SH-SY5Y (cell line): ENCODE data around the gene NKIRAS1.

ENCODE experiments used
- GATA2 ChIP-seq: IDR thresholded peaks from 2 replicates; pipeline ENCODE4 v1.6.1; 2011; ENCODE audit warnings: mild to moderate bottlenecking, low read depth, low read length
- GATA3 ChIP-seq: IDR thresholded peaks from 2 replicates; pipeline ENCODE4 v1.6.1; 2011; ENCODE audit warnings: low read depth, mild to moderate bottlenecking, low read length, moderate library complexity

DNA sequence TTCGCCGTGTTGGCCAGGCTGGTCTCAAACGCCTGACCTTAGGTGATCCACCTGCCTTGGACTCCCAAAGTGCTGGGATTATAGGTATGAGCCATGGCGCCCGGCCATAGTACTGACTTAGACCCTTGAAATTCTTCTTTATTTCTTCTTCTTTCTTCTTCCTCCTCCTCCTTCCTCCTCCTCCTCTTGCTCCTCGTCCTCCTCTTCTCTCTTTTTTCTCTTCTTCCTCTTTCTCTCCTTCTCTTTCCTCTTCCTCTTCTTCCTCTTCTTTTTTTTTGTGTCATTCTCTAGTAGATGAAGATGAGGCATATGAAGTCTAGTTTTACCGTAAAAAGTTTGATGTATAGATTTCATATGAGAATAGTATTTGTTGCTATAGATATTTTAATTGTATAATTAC lies 9.5 kb upstream of the NKIRAS1 start:
- TF ChIP-seq GATA2 (no peak), GATA3 (no peak)
